ENCODE data around the gene MYL6B. TPM values are rescaled to one million over a fixed set of nuclear protein-coding genes. Genes with fewer than 3 reads are reported as not detected.

Gene MYL6B
- total RNA-seq, 1 donor from 2014 or later, result 131 TPM

DNA sequence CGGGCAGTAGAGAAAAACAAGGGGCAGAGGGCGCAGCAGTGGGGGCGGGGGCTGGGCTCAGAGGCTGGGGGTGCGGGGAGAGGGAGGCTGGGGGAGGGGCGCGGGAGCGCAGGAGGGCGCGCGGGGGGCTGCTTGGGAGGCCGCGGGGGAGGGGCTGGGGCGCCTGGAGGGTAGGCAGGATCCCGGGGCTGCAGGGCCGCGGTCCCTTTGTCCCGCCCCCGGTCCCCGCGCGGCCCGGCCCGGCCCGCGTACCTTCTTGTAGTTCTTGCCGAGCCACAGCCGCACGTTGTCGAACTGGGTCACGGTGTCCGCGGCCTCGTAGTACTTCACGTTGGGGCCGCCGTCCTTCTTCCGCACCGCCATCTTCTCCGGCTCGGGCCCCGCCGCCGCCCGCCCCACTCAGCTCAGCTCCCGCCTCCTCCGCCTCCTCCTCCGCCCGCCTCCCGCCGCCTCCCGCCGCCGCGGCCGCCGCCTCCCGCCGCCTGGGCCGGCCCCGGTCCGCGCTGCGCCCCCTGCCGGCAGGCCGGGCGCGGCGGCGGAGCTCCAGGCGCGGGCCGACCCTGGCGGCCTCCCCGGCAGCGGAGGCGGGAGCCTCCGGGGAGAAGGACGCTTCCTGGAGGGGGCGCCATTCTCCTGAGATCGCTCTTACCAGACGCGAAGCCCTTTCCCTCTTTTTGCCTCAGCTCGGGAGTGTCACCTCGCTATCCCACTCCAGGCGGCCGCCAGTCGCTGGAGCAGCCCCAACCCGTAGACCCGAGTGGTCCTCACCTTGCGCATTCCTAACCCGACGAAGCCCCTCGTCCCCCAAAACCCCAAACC, 36.9 kb downstream of the MYL6B start, which contains the start of gene SMARCC2:
SMARCC2 (minus strand) TSS at position 385 of the 819 bp plus-strand sequence; CDS start at position 363, 22 bp downstream.
- peak; percentile 97 for DNase-seq (ENCODE audit: low spot score)
- Histone ChIP-seq H3K4me2 (peak within 1 kb of the TSS; percentile 93), H3K27me3 (no peaks in the 10 kb centered on the region), H3K4me1 (peaks cover 10% of the 10 kb centered on the region), H3K79me2 (ENCODE audit: low read depth) (peaks cover 47% of the 10 kb centered on the region), H3K9me3 (ENCODE audit: low read depth) (no peaks in the 10 kb centered on the region), H2AFZ (replicated peaks) (peak within 1 kb of the TSS; percentile 92), H3K4me3 (peak within 1 kb of the TSS; percentile 96), H3F3A (ENCODE audit: low read depth) (peaks cover 45% of the 10 kb centered on the region), H3K9ac (peak within 1 kb of the TSS; percentile 88), H3K27ac (peak within 1 kb of the TSS; percentile 88), H4K20me1 (ENCODE audit: low read depth) (peaks cover 20% of the 10 kb centered on the region), H3K36me3 (peaks cover 17% of the 10 kb centered on the region)
- H3K4me3 Mint-ChIP-seq, result peak within 1 kb of the TSS; percentile 95
- peaks cover 14% of the 10 kb centered on the region for H3K36me3 Mint-ChIP-seq
- no peak for TF ChIP-seq EZH2phosphoT487 (IDR thresholded peaks at IDR 0.05)
- TF ChIP-seq, protein P1, sequence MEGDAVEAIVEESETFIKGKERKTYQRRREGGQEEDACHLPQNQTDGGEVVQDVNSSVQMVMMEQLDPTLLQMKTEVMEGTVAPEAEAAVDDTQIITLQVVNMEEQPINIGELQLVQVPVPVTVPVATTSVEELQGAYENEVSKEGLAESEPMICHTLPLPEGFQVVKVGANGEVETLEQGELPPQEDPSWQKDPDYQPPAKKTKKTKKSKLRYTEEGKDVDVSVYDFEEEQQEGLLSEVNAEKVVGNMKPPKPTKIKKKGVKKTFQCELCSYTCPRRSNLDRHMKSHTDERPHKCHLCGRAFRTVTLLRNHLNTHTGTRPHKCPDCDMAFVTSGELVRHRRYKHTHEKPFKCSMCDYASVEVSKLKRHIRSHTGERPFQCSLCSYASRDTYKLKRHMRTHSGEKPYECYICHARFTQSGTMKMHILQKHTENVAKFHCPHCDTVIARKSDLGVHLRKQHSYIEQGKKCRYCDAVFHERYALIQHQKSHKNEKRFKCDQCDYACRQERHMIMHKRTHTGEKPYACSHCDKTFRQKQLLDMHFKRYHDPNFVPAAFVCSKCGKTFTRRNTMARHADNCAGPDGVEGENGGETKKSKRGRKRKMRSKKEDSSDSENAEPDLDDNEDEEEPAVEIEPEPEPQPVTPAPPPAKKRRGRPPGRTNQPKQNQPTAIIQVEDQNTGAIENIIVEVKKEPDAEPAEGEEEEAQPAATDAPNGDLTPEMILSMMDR (IDR thresholded peaks at IDR 0.05), result peak; percentile 66
- H3K9me3 Mint-ChIP-seq, result peaks cover 9% of the 10 kb centered on the region
- peak within 1 kb of the TSS; percentile 98 for H3K27ac Mint-ChIP-seq
- H3K4me1 Mint-ChIP-seq, result peaks cover 26% of the 10 kb centered on the region
- H3K27me3 Mint-ChIP-seq (ENCODE audit: insufficient read depth, low read depth), result peaks cover 20% of the 10 kb centered on the region

DNA sequence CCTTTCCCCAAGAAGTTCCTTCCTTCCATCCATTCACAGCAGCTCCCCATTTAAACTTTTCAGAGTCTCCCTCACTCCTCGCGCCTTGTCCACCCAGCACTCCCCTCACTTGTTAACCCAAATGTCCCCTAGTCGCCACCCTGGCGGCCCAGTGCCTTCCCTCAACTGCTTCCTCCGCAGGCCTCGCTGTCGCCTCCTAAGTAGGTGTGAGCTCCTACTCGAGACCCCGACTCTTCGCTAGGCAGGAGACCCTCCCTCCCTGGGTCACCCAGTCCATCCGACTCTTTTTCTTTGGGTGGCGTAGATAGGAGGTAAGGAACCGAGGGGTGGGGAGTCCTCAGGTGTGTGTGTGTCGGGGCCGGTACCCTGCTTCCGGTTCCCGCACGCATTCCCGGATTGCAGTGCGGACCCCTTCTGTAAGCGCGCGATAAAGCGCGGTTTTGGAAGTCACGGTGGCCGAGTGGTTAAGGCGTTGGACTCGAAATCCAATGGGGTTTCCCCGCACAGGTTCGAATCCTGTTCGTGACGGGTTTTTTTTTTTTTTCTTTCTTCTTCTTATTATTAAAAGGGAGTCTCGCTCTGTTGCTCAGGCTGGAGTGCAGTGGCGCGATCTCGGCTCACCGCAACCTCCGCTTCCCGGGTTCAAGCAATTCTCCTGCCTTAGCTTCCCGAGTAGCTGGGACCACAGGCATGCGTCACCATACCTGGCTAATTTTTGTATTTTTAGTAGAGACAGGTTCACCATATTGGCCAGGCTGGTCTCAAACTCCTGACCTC, 37.7 kb downstream of the MYL6B start:
- peaks cover 9% of the 10 kb centered on the region for H3K36me3 Mint-ChIP-seq
- H3K27ac ChIP-seq, result peak overlapping the region; percentile 84
- TF ChIP-seq EZH2 (IDR thresholded peaks at IDR 0.05) (no peak), EZH2phosphoT487 (IDR thresholded peaks at IDR 0.05) (no peak)
- TF ChIP-seq, protein P1 (IDR thresholded peaks at IDR 0.05), result no peak
- peaks cover 10% of the 10 kb centered on the region for H3K4me1 ChIP-seq
- peak overlapping the region; percentile 90 for H3K4me2 ChIP-seq
- peak overlapping the region; percentile 95 for H3K4me3 Mint-ChIP-seq
- H2AFZ ChIP-seq (replicated peaks), result peak overlapping the region; percentile 92
- H3K27me3 Mint-ChIP-seq (ENCODE audit: insufficient read depth, low read depth), result peaks cover 20% of the 10 kb centered on the region
- H3K4me1 Mint-ChIP-seq, result peaks cover 26% of the 10 kb centered on the region
- peaks cover 20% of the 10 kb centered on the region for H4K20me1 ChIP-seq (ENCODE audit: low read depth)
- H3F3A ChIP-seq (ENCODE audit: low read depth), result peaks cover 45% of the 10 kb centered on the region
- DNase-seq (ENCODE audit: low spot score), result peak; percentile 88
- H3K27me3 ChIP-seq, result no peaks in the 10 kb centered on the region
- peak overlapping the region; percentile 96 for H3K4me3 ChIP-seq
- H3K9ac ChIP-seq, result peak overlapping the region; percentile 47
- no peaks in the 10 kb centered on the region for H3K9me3 ChIP-seq (ENCODE audit: low read depth)
- peaks cover 39% of the 10 kb centered on the region for H3K79me2 ChIP-seq (ENCODE audit: low read depth)
- H3K36me3 ChIP-seq, result peaks cover 11% of the 10 kb centered on the region
- H3K27ac Mint-ChIP-seq, result peak overlapping the region; percentile 98
- peaks cover 9% of the 10 kb centered on the region for H3K9me3 Mint-ChIP-seq

DNA sequence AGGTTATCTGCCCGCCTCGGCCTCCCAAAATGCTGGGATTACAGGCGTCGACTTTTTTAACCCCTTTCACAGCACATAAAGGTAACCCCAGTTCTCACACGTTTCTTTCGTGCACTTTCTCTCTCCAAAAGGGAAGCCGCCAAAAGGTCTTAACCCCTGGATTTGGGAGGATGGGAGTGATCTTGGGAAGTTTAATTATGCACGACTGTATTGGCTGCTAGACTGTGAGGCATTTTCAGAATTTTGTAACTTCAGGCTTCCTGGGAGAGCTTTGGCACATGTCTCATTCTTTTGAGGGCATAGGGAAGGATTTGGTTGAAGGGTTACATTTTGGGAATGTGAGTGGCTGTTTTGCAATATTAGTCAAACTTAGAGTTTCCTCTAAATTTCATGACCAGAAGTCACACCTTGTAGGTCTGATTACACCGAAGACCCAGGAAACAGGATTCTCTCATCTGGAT, 38.3 kb downstream of the MYL6B start:
- Histone ChIP-seq H4K20me1 (ENCODE audit: low read depth) (peaks cover 20% of the 10 kb centered on the region), H3K4me2 (peak overlapping the region; percentile 90), H3K4me3 (peak overlapping the region; percentile 96), H3K9me3 (ENCODE audit: low read depth) (no peaks in the 10 kb centered on the region), H3K9ac (no peak overlapping the region), H3K79me2 (ENCODE audit: low read depth) (peaks cover 32% of the 10 kb centered on the region), H3K27me3 (no peaks in the 10 kb centered on the region), H2AFZ (replicated peaks) (peak overlapping the region; percentile 92), H3F3A (ENCODE audit: low read depth) (peaks cover 45% of the 10 kb centered on the region), H3K27ac (no peak overlapping the region), H3K4me1 (peaks cover 10% of the 10 kb centered on the region), H3K36me3 (peaks cover 9% of the 10 kb centered on the region)
- Mint-ChIP-seq H3K4me3 (peak overlapping the region; percentile 95), H3K27me3 (ENCODE audit: insufficient read depth, low read depth) (peaks cover 20% of the 10 kb centered on the region), H3K4me1 (peaks cover 26% of the 10 kb centered on the region), H3K36me3 (peaks cover 8% of the 10 kb centered on the region), H3K27ac (peak overlapping the region; percentile 86), H3K9me3 (peaks cover 9% of the 10 kb centered on the region)
- TF ChIP-seq, protein P1 (IDR thresholded peaks at IDR 0.05), result no peak
- TF ChIP-seq EZH2phosphoT487 (IDR thresholded peaks at IDR 0.05) (no peak), EZH2 (IDR thresholded peaks at IDR 0.05) (no peak)
- peak; percentile 24 for DNase-seq (ENCODE audit: low spot score)
